Measurements from ENCODE around the gene NRM. TPM values are rescaled to one million over a fixed set of nuclear protein-coding genes. Genes with fewer than 3 reads are reported as not detected.

Gene NRM
- total and polyA plus RNA-seq, 2 of the 13 experiments (the other 11 are each of a cell fraction or from before 2014, with no cell fraction given): 12.5 to 16.0 TPM

- TF ChIP-seq ELF4 (CRISPR knock-in tag; IDR thresholded peaks at IDR 0.05; ENCODE audit: borderline replicate concordance): peak; percentile 2; the same call in 1 of the 2 replicates
- TF ChIP-seq ZBTB46 (CRISPR knock-in tag; IDR thresholded peaks at IDR 0.05; ENCODE audit: borderline replicate concordance): no peak
- no peak for TF ChIP-seq ESRRA (CRISPR knock-in tag; IDR thresholded peaks at IDR 0.05; ENCODE audit: low read depth)
- TF ChIP-seq, protein P1, sequence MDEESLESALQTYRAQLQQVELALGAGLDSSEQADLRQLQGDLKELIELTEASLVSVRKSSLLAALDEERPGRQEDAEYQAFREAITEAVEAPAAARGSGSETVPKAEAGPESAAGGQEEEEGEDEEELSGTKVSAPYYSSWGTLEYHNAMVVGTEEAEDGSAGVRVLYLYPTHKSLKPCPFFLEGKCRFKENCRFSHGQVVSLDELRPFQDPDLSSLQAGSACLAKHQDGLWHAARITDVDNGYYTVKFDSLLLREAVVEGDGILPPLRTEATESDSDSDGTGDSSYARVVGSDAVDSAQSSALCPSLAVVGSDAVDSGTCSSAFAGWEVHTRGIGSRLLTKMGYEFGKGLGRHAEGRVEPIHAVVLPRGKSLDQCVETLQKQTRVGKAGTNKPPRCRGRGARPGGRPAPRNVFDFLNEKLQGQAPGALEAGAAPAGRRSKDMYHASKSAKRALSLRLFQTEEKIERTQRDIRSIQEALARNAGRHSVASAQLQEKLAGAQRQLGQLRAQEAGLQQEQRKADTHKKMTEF (CRISPR knock-in tag; IDR thresholded peaks at IDR 0.05): peak; percentile 71
- TF ChIP-seq DMAP1 (CRISPR knock-in tag; IDR thresholded peaks at IDR 0.05): peak; percentile 41
- no peak; the same call in 1 of the 2 replicates for TF ChIP-seq CEBPG (CRISPR knock-in tag; IDR thresholded peaks at IDR 0.05)
- TF ChIP-seq DPF2 (CRISPR knock-in tag; IDR thresholded peaks at IDR 0.05; ENCODE audit: borderline replicate concordance, low read depth): no peak
- TF ChIP-seq HES4 (CRISPR knock-in tag; IDR thresholded peaks at IDR 0.05; ENCODE audit: borderline replicate concordance): peak; percentile 62; the same call in 1 of the 2 replicates
- no peak for TF ChIP-seq AGO1 (IDR thresholded peaks at IDR 0.05; ENCODE audit: low read depth, low read length, poor library complexity, severe bottlenecking)
- peak; percentile 75 for TF ChIP-seq ASH2L (IDR thresholded peaks at IDR 0.05; ENCODE audit: insufficient read length, low read depth, low read length)
- TF ChIP-seq HMG20B (CRISPR knock-in tag; conservative IDR thresholded peaks at IDR 0.05): no peak
- TF ChIP-seq, protein P2, sequence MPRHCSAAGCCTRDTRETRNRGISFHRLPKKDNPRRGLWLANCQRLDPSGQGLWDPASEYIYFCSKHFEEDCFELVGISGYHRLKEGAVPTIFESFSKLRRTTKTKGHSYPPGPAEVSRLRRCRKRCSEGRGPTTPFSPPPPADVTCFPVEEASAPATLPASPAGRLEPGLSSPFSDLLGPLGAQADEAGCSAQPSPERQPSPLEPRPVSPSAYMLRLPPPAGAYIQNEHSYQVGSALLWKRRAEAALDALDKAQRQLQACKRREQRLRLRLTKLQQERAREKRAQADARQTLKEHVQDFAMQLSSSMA (CRISPR knock-in tag; IDR thresholded peaks at IDR 0.05): no peak; the same call in 1 of the 2 replicates
- no peak; the same call in 1 of the 2 replicates for TF ChIP-seq ZNF737 (CRISPR knock-in tag; IDR thresholded peaks at IDR 0.05; ENCODE audit: borderline replicate concordance)
- no peak for TF ChIP-seq ISX (CRISPR knock-in tag; conservative IDR thresholded peaks at IDR 0.05)
- TF ChIP-seq ZNF253 (CRISPR knock-in tag; IDR thresholded peaks at IDR 0.05; ENCODE audit: borderline replicate concordance): no peak
- no peak for TF ChIP-seq ZNF460 (CRISPR knock-in tag; IDR thresholded peaks at IDR 0.05; ENCODE audit: borderline replicate concordance)
- TF ChIP-seq RBM39 (IDR thresholded peaks at IDR 0.05; ENCODE audit: low read depth, low read length, poor library complexity, severe bottlenecking): no peak
- TF ChIP-seq, protein P3, sequence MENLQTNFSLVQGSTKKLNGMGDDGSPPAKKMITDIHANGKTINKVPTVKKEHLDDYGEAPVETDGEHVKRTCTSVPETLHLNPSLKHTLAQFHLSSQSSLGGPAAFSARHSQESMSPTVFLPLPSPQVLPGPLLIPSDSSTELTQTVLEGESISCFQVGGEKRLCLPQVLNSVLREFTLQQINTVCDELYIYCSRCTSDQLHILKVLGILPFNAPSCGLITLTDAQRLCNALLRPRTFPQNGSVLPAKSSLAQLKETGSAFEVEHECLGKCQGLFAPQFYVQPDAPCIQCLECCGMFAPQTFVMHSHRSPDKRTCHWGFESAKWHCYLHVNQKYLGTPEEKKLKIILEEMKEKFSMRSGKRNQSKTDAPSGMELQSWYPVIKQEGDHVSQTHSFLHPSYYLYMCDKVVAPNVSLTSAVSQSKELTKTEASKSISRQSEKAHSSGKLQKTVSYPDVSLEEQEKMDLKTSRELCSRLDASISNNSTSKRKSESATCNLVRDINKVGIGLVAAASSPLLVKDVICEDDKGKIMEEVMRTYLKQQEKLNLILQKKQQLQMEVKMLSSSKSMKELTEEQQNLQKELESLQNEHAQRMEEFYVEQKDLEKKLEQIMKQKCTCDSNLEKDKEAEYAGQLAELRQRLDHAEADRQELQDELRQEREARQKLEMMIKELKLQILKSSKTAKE (CRISPR knock-in tag; IDR thresholded peaks at IDR 0.05; ENCODE audit: borderline replicate concordance): no peak
- no peak for TF ChIP-seq SRF (IDR thresholded peaks at IDR 0.05; ENCODE audit: low read depth, low read length)
These were observed 29.3 kb upstream of the NRM start, which contains the start of gene TUBB (continued) for GRCh38 chr6:30719791-30720737.

Data from HepG2 (cell line).